NCI-H1105 treated with DMSO at 0.1 percent for 48 hours (cell line): ENCODE data around the gene NKAIN2.
A peak's percentile ranks its signal among the peaks of the same experiment; 100 is the strongest.
"Not testable (repeated sequence)": the region's sequence is repeated elsewhere in the genome, so short reads cannot be mapped to it uniquely, and the experiment has no call there.

Experiments used
- DNase-seq: peaks from one replicate; lab custom pipeline; 2025; lab: John Stamatoyannopoulos, UW

NKAIN2 gene

GRCh38 chr6:124434421-124434820 is 630.8 kb downstream of the NKAIN2 start:
- DNase-seq, result no peak

- no peak for DNase-seq
These were observed 633.1 kb downstream of the NKAIN2 start for GRCh38 chr6:124436803-124437202.

GRCh38 chr6:124438546-124439065 is 634.9 kb downstream of the NKAIN2 start:
- DNase-seq, result peak; percentile 63

GRCh38 chr6:124441450-124441849 is 637.8 kb downstream of the NKAIN2 start:
- peak; percentile 75 for DNase-seq

GRCh38 chr6:124443541-124443940 is 639.9 kb downstream of the NKAIN2 start:
- no peak for DNase-seq

GRCh38 chr6:124445581-124445980 is 641.9 kb downstream of the NKAIN2 start:
- DNase-seq, result peak; percentile 58

- DNase-seq, result no peak
These were observed 643.3 kb downstream of the NKAIN2 start for GRCh38 chr6:124446961-124447360.

GRCh38 chr6:124459268-124459667 is 655.6 kb downstream of the NKAIN2 start:
- no peak for DNase-seq

- DNase-seq, result no peak
These were observed 659.1 kb downstream of the NKAIN2 start for GRCh38 chr6:124462750-124463149.

GRCh38 chr6:124463271-124463670 is 659.6 kb downstream of the NKAIN2 start:
- DNase-seq, result peak; percentile 70

- DNase-seq, result not testable (repeated sequence)
These were observed 660.9 kb downstream of the NKAIN2 start for GRCh38 chr6:124464600-124464999.

GRCh38 chr6:124466949-124467348 is 663.3 kb downstream of the NKAIN2 start:
- DNase-seq, result no peak

- DNase-seq, result no peak
These were observed 663.7 kb downstream of the NKAIN2 start for GRCh38 chr6:124467366-124467765.

GRCh38 chr6:124470803-124471202 is 667.1 kb downstream of the NKAIN2 start:
- peak; percentile 30 for DNase-seq

- DNase-seq, result no peak
These were observed 671.5 kb downstream of the NKAIN2 start for GRCh38 chr6:124475176-124475575.

GRCh38 chr6:124478906-124479305 is 675.2 kb downstream of the NKAIN2 start:
- no peak for DNase-seq

- DNase-seq, result no peak
These were observed 676.3 kb downstream of the NKAIN2 start for GRCh38 chr6:124479991-124480430.

GRCh38 chr6:124482071-124482491 is 678.4 kb downstream of the NKAIN2 start:
- DNase-seq, result no peak

GRCh38 chr6:124487623-124488431 is 684.2 kb downstream of the NKAIN2 start:
- no peak for DNase-seq

- DNase-seq, result no peak
These were observed 686.5 kb downstream of the NKAIN2 start for GRCh38 chr6:124490122-124490521.

GRCh38 chr6:124493259-124493658 is 689.6 kb downstream of the NKAIN2 start:
- DNase-seq, result no peak

- DNase-seq, result peak; percentile 58
These were observed 691.4 kb downstream of the NKAIN2 start for GRCh38 chr6:124494956-124495664.

GRCh38 chr6:124495665-124496190 is 692.1 kb downstream of the NKAIN2 start:
- DNase-seq, result no peak
